GM23338 (cell line): ENCODE results near the gene ZNF622.

Source experiments
- CREB1 ChIP-seq: fragments of 250-450 bp; sonication (Bioruptor Pico); IDR thresholded peaks from 2 replicates; pipeline ENCODE4 v1.5.0; 2020; ENCODE audit warnings: low read depth, mild to moderate bottlenecking, moderate library complexity
- EZH2 ChIP-seq: fragments of 200-600 bp; sonication (generic); IDR thresholded peaks from one replicate; pipeline ENCODE4 v1.8.0; 2017; ENCODE audit warnings: antibody characterized with exemption, mild to moderate bottlenecking, low read depth; ENCODE audit not compliant: unreplicated experiment
- EZH2phosphoT487 ChIP-seq: fragments of 200-600 bp; sonication (generic); IDR thresholded peaks from one replicate; pipeline ENCODE4 v1.8.1; 2018; ENCODE audit warnings: antibody characterized with exemption; ENCODE audit not compliant: unreplicated experiment
- NANOG ChIP-seq: IDR thresholded peaks from 2 replicates; pipeline ENCODE4 v1.6.1; 2016; ENCODE audit warnings: antibody characterized with exemption, borderline replicate concordance
- POLR2AphosphoS5 ChIP-seq: IDR thresholded peaks from 2 replicates; pipeline ENCODE4 v1.6.1; 2016; ENCODE audit warnings: antibody characterized with exemption, low read depth
- STAT1 ChIP-seq: IDR thresholded peaks from one replicate; pipeline ENCODE4 v1.6.1; 2016; ENCODE audit warnings: antibody characterized with exemption; ENCODE audit not compliant: unreplicated experiment
- ZNF114 ChIP-seq: fragments of 250-450 bp; sonication (Bioruptor Pico); IDR thresholded peaks from 2 replicates; pipeline ENCODE4 v1.5.0; 2020; ENCODE audit warnings: mild to moderate bottlenecking, moderate library complexity
- TF ChIP-seq, protein P1 (sequence below), 2 experiments: fragments of 200-600 bp in 1 of 2; sonication (generic) in 1 of 2; conservative IDR thresholded peaks; 2 replicates each; pipeline versions ENCODE4 v1.5.1 to v1.6.1; 2016 to 2017; ENCODE audit warnings: antibody characterized with exemption in 2 of 2, low read depth in 2 of 2, mild to moderate bottlenecking in 2 of 2, moderate library complexity in 1 of 2
- TF ChIP-seq, protein P2 (sequence below): IDR thresholded peaks from one replicate; pipeline ENCODE4 v1.6.1; 2018; ENCODE audit warnings: antibody characterized with exemption; ENCODE audit not compliant: unreplicated experiment

DNA sequence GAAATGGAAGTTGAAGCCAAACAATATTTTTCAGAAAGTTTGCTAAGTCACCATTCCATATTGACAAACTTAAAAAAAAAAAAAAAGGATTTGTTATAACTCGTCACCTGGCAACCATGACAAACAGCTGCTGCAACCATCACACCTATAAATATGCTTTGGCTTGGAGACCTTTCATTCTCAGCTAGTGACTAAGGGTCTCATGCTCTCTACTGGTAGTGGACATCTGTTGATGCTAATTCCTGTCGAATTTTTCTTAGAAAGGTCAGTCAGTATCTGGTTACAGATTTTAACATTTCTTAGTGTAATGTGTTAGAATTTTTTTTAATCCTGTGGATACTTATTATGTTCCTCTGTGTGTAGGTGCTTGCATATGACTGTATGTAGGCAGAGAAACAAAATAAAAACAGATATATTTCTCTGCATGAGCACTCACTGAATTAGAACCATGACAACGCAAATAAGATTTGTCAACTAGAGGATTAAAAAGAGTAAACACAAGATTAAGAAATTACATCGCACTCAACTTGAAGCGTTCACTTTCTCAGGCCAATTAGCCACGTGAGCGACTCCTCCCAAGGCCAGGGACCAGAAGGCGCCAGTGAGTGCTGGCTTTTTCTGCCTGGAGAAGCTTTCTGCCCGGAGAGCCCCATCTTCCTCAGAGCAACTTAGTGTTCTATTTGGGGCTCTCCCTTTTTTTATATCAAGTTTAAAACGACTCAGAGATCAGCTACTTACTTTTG is 27.0 kb upstream of the ZNF622 start:
- TF ChIP-seq EZH2: no peak
- TF ChIP-seq ZNF114 (CRISPR knock-in tag): no peak
- TF ChIP-seq, protein P1, sequence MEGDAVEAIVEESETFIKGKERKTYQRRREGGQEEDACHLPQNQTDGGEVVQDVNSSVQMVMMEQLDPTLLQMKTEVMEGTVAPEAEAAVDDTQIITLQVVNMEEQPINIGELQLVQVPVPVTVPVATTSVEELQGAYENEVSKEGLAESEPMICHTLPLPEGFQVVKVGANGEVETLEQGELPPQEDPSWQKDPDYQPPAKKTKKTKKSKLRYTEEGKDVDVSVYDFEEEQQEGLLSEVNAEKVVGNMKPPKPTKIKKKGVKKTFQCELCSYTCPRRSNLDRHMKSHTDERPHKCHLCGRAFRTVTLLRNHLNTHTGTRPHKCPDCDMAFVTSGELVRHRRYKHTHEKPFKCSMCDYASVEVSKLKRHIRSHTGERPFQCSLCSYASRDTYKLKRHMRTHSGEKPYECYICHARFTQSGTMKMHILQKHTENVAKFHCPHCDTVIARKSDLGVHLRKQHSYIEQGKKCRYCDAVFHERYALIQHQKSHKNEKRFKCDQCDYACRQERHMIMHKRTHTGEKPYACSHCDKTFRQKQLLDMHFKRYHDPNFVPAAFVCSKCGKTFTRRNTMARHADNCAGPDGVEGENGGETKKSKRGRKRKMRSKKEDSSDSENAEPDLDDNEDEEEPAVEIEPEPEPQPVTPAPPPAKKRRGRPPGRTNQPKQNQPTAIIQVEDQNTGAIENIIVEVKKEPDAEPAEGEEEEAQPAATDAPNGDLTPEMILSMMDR (conservative IDR thresholded peaks at IDR 0.05; ENCODE audit: low read depth in 2 of 2): no peak
- TF ChIP-seq NANOG: no peak
- no peak for TF ChIP-seq STAT1
- no peak for TF ChIP-seq POLR2AphosphoS5
- no peak for TF ChIP-seq EZH2phosphoT487
- TF ChIP-seq, protein P2, sequence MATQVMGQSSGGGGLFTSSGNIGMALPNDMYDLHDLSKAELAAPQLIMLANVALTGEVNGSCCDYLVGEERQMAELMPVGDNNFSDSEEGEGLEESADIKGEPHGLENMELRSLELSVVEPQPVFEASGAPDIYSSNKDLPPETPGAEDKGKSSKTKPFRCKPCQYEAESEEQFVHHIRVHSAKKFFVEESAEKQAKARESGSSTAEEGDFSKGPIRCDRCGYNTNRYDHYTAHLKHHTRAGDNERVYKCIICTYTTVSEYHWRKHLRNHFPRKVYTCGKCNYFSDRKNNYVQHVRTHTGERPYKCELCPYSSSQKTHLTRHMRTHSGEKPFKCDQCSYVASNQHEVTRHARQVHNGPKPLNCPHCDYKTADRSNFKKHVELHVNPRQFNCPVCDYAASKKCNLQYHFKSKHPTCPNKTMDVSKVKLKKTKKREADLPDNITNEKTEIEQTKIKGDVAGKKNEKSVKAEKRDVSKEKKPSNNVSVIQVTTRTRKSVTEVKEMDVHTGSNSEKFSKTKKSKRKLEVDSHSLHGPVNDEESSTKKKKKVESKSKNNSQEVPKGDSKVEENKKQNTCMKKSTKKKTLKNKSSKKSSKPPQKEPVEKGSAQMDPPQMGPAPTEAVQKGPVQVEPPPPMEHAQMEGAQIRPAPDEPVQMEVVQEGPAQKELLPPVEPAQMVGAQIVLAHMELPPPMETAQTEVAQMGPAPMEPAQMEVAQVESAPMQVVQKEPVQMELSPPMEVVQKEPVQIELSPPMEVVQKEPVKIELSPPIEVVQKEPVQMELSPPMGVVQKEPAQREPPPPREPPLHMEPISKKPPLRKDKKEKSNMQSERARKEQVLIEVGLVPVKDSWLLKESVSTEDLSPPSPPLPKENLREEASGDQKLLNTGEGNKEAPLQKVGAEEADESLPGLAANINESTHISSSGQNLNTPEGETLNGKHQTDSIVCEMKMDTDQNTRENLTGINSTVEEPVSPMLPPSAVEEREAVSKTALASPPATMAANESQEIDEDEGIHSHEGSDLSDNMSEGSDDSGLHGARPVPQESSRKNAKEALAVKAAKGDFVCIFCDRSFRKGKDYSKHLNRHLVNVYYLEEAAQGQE: no peak
- no peak for TF ChIP-seq CREB1 (CRISPR knock-in tag)
